Activated T-cell treated with anti-CD3 and anti-CD28 coated beads, Interleukin-2, amount 50 U/mL, for 24 hours (primary cell): ENCODE results near the gene OPN5.
A peak's percentile ranks its signal among the peaks of the same experiment; 100 is the strongest.

Source experiments
- DNase-seq: peaks from one replicate; pipeline ENCODE4 v3.0.0-alpha.2; 2020
- H3K27ac Mint-ChIP-seq: 2 replicates; pipeline ENCODE4 v1.8.0; 2020; ENCODE audit warnings: mild to moderate bottlenecking, mixed read lengths
- H3K27me3 Mint-ChIP-seq: 2 replicates; pipeline ENCODE4 v1.8.0; 2020; ENCODE audit warnings: mixed read lengths
- H3K36me3 Mint-ChIP-seq: 2 replicates; pipeline ENCODE4 v1.8.0; 2020; ENCODE audit warnings: low read depth, mixed read lengths
- H3K4me1 Mint-ChIP-seq: 2 replicates; pipeline ENCODE4 v1.8.0; 2020; ENCODE audit warnings: low read depth, mixed read lengths
- H3K4me3 Mint-ChIP-seq: 2 replicates; pipeline ENCODE4 v1.8.0; 2020; ENCODE audit warnings: mild to moderate bottlenecking, moderate library complexity, mixed read lengths
- H3K9me3 Mint-ChIP-seq: 2 replicates; pipeline ENCODE4 v1.8.0; 2020; ENCODE audit warnings: mixed read lengths

Gene OPN5

DNA sequence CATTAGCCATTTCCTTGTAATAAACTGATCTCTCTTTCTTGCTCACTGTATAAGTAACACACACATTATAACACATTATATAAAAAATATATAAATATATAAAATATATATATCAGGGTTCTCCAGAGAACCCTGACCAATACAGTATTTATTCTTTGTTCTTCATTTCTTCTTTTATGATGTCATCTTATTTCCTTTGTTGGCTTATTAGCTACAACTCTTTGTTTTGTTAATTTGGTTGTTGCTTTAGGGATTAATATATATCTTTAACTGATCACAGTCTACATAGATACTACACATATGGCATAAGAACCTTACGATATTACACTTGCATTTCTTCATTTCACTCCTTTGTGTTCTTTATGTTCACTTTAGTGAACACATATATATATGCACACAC is 14.7 kb upstream of the OPN5 start:
- Mint-ChIP-seq H3K27me3 (peaks cover 22% of the 10 kb centered on the region), H3K36me3 (no peaks in the 10 kb centered on the region), H3K4me3 (no peak overlapping the region), H3K27ac (no peak overlapping the region), H3K4me1 (no peaks in the 10 kb centered on the region), H3K9me3 (peaks cover 5% of the 10 kb centered on the region)
- DNase-seq, result no peak

- H3K36me3 Mint-ChIP-seq, result no peaks in the 10 kb centered on the region
- H3K4me1 Mint-ChIP-seq, result no peaks in the 10 kb centered on the region
- peaks cover 13% of the 10 kb centered on the region for H3K27me3 Mint-ChIP-seq
- no peak for DNase-seq
- H3K4me3 Mint-ChIP-seq, result no peak overlapping the region
- H3K9me3 Mint-ChIP-seq, result peaks cover 5% of the 10 kb centered on the region
- no peak overlapping the region for H3K27ac Mint-ChIP-seq
Measured at GRCh38 chr6:47769982-47770381, 11.8 kb upstream of the OPN5 start.

- no peak for DNase-seq
- Mint-ChIP-seq H3K27me3 (peaks cover 8% of the 10 kb centered on the region), H3K9me3 (no peaks in the 10 kb centered on the region), H3K27ac (no peak overlapping the region), H3K36me3 (no peaks in the 10 kb centered on the region), H3K4me3 (no peak overlapping the region), H3K4me1 (no peaks in the 10 kb centered on the region)
Measured at GRCh38 chr6:47772359-47772758, 9.5 kb upstream of the OPN5 start.

- DNase-seq, result no peak
- no peaks in the 10 kb centered on the region for H3K4me1 Mint-ChIP-seq
- no peaks in the 10 kb centered on the region for H3K36me3 Mint-ChIP-seq
- no peaks in the 10 kb centered on the region for H3K9me3 Mint-ChIP-seq
- H3K27me3 Mint-ChIP-seq, result peaks cover 4% of the 10 kb centered on the region
- no peak overlapping the region for H3K27ac Mint-ChIP-seq
- no peak overlapping the region for H3K4me3 Mint-ChIP-seq
Measured at GRCh38 chr6:47773005-47773404, 8.8 kb upstream of the OPN5 start.

DNA sequence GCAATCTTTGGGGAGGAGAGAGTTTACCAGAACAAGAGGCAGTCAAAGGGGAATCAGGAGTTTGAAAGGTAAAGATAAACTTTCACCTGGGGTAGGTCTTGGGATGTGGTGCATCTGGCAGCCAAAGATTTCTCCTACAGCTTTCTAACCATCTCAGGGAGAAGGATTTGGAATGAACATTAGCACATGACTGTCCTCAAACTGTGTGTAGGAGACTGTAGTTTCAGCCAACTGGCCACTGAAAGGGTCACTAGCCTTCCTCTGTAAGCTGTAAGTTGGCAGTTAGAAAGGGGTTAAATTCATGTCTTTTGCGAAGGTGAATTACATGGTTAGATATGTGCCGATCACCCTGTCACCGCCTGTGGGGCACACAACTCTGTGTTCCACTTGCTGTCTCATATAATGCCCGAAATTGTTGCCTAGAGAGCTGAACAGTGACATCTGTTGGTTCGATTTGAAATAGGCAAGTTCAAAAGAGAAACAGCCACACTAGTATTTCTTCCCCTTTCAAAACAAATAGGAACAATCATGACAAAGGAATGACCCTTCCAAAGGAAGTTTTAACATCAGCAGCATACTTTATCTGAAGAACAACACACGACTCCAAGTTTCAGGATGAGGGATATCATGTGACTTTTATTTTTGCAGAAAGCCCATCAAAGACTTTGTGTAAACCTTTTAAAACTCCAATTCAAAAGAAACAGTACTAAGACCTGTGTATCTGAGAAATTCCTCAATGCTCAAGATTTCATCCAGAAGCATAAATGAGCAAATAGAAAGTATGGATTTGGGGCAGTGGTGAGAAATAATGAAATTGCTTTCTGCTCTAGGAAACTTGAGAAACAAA is 1.1 kb upstream of the OPN5 start:
- DNase-seq, result peak; percentile 34
- no peaks in the 10 kb centered on the region for H3K9me3 Mint-ChIP-seq
- H3K36me3 Mint-ChIP-seq, result no peaks in the 10 kb centered on the region
- H3K27ac Mint-ChIP-seq, result no peak overlapping the region
- peaks cover 16% of the 10 kb centered on the region for H3K27me3 Mint-ChIP-seq
- no peak overlapping the region for H3K4me3 Mint-ChIP-seq
- H3K4me1 Mint-ChIP-seq, result peaks cover 8% of the 10 kb centered on the region

DNA sequence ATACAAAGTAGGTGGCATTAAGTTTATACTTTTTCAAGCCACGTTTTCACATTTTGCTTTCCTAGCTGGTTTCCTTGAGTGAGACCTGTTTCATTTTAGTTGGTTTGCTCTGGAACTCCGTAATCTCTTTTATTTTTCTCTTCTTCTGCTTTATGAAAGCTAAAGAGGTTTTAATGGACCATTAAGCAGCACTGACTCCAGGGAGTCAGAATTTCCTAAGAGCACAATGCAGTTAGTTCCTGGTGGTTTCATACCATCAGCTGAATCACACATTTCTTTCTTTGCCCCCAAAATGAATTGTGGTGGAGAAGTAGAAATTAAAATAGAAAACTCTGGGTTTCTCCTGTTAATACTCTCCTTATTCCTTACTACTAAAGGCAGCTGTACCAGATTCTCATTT is 3.4 kb downstream of the OPN5 start:
- H3K4me1 Mint-ChIP-seq, result peaks cover 13% of the 10 kb centered on the region
- H3K27me3 Mint-ChIP-seq, result peaks cover 29% of the 10 kb centered on the region
- H3K36me3 Mint-ChIP-seq, result no peaks in the 10 kb centered on the region
- no peak overlapping the region for H3K4me3 Mint-ChIP-seq
- no peak for DNase-seq
- H3K27ac Mint-ChIP-seq, result no peak overlapping the region
- H3K9me3 Mint-ChIP-seq, result no peaks in the 10 kb centered on the region

DNA sequence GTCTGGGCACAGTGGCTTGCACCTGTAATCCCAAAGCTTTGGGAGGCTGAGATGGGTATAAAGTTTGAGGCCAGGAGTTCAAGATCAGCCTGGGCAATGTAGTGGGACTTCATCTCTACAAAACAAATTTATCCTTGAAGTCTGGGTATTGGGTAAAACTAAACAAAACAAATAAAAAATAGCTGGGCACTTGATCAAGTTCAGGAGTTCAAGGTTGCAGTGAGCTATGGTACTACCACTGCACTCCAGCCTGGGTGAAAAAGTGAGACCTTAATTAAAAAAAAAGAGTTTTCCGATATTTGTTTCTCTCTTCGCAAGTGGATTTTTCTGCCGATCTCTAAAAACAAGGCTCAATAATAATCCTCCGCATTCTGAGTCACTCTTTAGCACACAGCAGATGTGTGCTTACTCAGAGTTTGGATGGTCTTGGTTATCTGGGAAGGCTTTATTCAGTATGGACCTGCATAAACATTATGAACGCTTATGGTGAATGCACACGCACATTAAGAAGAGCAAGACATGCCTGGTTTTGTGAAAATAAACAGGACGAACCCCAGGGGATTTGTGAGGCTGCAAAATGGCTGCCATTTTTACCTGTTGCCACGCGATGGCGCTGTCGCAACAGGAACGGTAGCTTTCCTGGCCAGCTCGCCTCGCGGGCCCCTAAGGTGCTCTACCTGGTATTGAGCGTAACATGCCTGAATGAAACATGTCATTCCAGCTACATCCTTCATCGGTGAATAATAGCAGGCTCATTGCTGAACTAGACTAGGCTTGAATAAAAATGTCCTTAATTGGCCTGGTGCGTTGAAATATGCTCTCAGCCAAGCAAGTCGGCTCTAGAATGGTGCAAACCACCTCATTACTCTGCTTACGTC is 6.0 kb downstream of the OPN5 start:
- no peak overlapping the region for H3K4me3 Mint-ChIP-seq
- H3K27me3 Mint-ChIP-seq, result peaks cover 34% of the 10 kb centered on the region
- no peaks in the 10 kb centered on the region for H3K9me3 Mint-ChIP-seq
- DNase-seq, result peak; percentile 66
- H3K36me3 Mint-ChIP-seq, result no peaks in the 10 kb centered on the region
- H3K27ac Mint-ChIP-seq, result no peak overlapping the region
- peaks cover 6% of the 10 kb centered on the region for H3K4me1 Mint-ChIP-seq

DNA sequence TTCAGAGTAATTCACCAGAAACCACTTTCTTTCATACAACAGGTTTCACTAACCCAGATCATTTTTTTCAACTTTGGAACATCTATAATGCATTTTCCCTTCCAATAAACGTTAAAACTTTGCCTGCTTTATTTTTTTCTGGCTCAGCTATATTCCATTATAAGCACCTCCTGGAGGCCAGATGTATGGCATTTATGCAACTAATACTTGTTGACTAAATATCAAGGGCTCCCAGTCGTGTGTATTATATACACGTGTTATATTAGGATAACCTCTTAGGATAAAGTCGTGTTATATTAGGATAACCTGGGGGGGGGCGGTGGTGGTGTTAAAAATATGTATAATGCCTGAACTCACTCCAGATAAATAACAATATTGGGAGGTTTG is 6.7 kb downstream of the OPN5 start:
- no peak for DNase-seq
- H3K4me3 Mint-ChIP-seq, result no peak overlapping the region
- H3K4me1 Mint-ChIP-seq, result peaks cover 6% of the 10 kb centered on the region
- H3K27me3 Mint-ChIP-seq, result peaks cover 34% of the 10 kb centered on the region
- H3K9me3 Mint-ChIP-seq, result no peaks in the 10 kb centered on the region
- no peaks in the 10 kb centered on the region for H3K36me3 Mint-ChIP-seq
- H3K27ac Mint-ChIP-seq, result no peak overlapping the region

- Mint-ChIP-seq H3K27me3 (peaks cover 29% of the 10 kb centered on the region), H3K4me3 (no peak overlapping the region), H3K27ac (no peak overlapping the region), H3K36me3 (no peaks in the 10 kb centered on the region), H3K4me1 (peaks cover 6% of the 10 kb centered on the region), H3K9me3 (no peaks in the 10 kb centered on the region)
- no peak for DNase-seq
Measured at GRCh38 chr6:47789553-47789952, 7.7 kb downstream of the OPN5 start.

GRCh38 chr6:47792216-47792733 is 10.4 kb downstream of the OPN5 start:
- Mint-ChIP-seq H3K27me3 (peaks cover 32% of the 10 kb centered on the region), H3K27ac (no peak overlapping the region), H3K36me3 (no peaks in the 10 kb centered on the region), H3K4me3 (no peak overlapping the region), H3K4me1 (peaks cover 6% of the 10 kb centered on the region), H3K9me3 (no peaks in the 10 kb centered on the region)
- no peak for DNase-seq

DNA sequence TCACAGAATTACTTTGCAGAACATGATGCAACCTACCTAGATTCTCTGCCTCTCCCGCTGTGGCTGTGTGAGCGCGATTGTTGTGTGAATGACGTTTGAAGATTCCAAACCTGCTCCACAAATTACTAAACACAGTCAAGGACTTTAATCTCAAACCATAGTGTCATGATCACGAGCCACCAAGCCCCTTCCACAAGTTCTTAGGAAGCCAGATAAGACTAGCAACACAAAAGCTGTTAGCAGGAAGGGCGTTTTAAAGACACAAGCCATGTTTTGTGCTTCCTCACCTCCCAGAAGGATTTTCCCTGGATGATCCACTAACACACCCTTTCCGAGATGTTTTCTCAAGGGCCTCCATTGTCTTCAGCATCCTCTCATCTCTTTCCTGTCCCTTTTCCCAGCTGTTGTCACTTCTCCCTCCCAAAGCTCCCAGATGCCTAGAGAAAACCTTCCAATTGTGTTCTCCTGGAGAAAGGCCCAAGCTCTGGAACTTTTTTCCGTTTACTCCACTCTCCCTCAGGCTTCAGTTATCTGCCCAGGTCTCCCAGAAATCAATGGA is 12.8 kb downstream of the OPN5 start:
- Mint-ChIP-seq H3K4me3 (no peak overlapping the region), H3K27me3 (peaks cover 18% of the 10 kb centered on the region), H3K4me1 (no peaks in the 10 kb centered on the region), H3K36me3 (no peaks in the 10 kb centered on the region), H3K9me3 (no peaks in the 10 kb centered on the region), H3K27ac (no peak overlapping the region)
- no peak for DNase-seq

GRCh38 chr6:47801984-47802383 is 20.2 kb downstream of the OPN5 start:
- no peak for DNase-seq
- Mint-ChIP-seq H3K27me3 (peaks cover 25% of the 10 kb centered on the region), H3K4me1 (no peaks in the 10 kb centered on the region), H3K4me3 (no peak overlapping the region), H3K27ac (no peak overlapping the region), H3K9me3 (no peaks in the 10 kb centered on the region), H3K36me3 (no peaks in the 10 kb centered on the region)

DNA sequence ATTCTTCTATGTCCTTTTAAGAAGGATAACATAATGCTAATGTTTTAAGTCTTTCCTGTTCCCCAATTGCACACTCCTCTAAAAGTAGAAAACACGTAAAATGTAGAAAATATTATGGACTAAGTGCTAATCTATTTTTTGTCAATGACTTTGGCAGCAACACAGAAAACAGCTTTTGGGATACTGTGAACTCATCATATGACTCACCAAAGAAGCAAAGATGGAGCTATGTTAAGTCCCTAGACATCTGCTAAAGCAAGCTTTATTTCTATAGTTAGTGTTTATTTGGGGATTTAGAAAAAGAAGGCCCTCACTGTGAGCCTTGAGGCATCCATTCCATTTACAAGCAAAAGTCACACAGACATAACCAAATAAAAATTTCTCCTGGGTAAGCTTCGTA is 23.0 kb downstream of the OPN5 start:
- Mint-ChIP-seq H3K4me3 (no peak overlapping the region), H3K27me3 (peaks cover 34% of the 10 kb centered on the region), H3K4me1 (no peaks in the 10 kb centered on the region), H3K27ac (no peak overlapping the region), H3K36me3 (no peaks in the 10 kb centered on the region), H3K9me3 (no peaks in the 10 kb centered on the region)
- no peak for DNase-seq

- peaks cover 27% of the 10 kb centered on the region for H3K27me3 Mint-ChIP-seq
- DNase-seq, result no peak
- no peak overlapping the region for H3K4me3 Mint-ChIP-seq
- H3K36me3 Mint-ChIP-seq, result no peaks in the 10 kb centered on the region
- H3K9me3 Mint-ChIP-seq, result no peaks in the 10 kb centered on the region
- no peak overlapping the region for H3K27ac Mint-ChIP-seq
- H3K4me1 Mint-ChIP-seq, result no peaks in the 10 kb centered on the region
Measured at GRCh38 chr6:47809873-47810272, 28.0 kb downstream of the OPN5 start.

- Mint-ChIP-seq H3K4me1 (no peaks in the 10 kb centered on the region), H3K27me3 (peaks cover 30% of the 10 kb centered on the region), H3K36me3 (no peaks in the 10 kb centered on the region), H3K4me3 (no peak overlapping the region), H3K27ac (no peak overlapping the region), H3K9me3 (no peaks in the 10 kb centered on the region)
- no peak for DNase-seq
Measured at GRCh38 chr6:47810885-47811284, 29.1 kb downstream of the OPN5 start.
